Bronchial epithelial cell (primary cell): ENCODE results near the gene ADGRL2. TPM values are rescaled to one million over a fixed set of nuclear protein-coding genes. Genes with fewer than 3 reads are reported as not detected.
A peak's percentile ranks its signal among the peaks of the same experiment; 100 is the strongest.

Source experiments
- DNase-seq: peaks from one replicate; pipeline ENCODE4 v3.0.0-alpha.2; 2010; ENCODE audit warnings: low read depth
- FAIRE-seq: peaks from 2 replicates; lab custom pipeline; 2011; peaks lifted over from hg19 to GRCh38; lab: Jason Lieb, UNC
- H3K27me3 ChIP-seq: 2 replicates; pipeline ENCODE4 v1.5.1; 2011; ENCODE audit warnings: low read length; ENCODE audit not compliant: control insufficient read depth, insufficient read depth
- H3K36me3 ChIP-seq: 2 replicates; pipeline ENCODE4 v1.5.1; 2011; ENCODE audit warnings: low read length; ENCODE audit not compliant: control insufficient read depth, insufficient read depth
- H3K4me3 ChIP-seq: 2 replicates; pipeline ENCODE4 v1.5.1; 2011; ENCODE audit warnings: mild to moderate bottlenecking, low read depth, low read length, control low read depth
- total RNA-seq: library from RNA; depleted of rRNA; stranded (reverse); fragments of >200 nt; gene quantifications from 2 replicates; pipeline ENCODE4 v1.2.1, GENCODE V29; 2014
- TF ChIP-seq, protein P1 (sequence below): IDR thresholded peaks from 2 replicates; pipeline ENCODE4 v1.5.1; 2011; ENCODE audit warnings: mild to moderate bottlenecking, moderate library complexity, low read length, control low read depth, inconsistent platforms; ENCODE audit not compliant: insufficient read depth, severe bottlenecking

The ADGRL2 gene
- total RNA-seq, 1 donor from 2014 or later, result 35.3 TPM

DNA sequence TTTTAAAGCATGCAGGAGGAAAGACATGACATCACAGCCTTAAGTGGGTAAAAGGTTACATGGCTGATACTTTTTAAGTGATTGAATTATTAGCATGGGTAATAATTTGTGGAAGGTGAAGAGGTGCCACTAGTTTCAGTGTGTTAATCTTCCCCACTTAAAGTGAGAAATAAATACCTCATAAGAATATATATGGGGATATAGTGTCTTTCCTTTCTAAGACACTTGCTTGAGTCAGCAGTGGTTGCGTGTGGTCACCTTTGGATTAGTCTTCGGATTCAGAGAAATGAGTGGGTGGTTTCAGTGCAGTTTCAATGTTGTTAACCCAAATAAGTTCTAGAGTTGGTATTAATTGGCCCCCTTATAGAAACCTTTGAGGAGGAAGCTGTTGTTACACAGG, 94.1 kb downstream of the ADGRL2 start:
- no peak for FAIRE-seq
- TF ChIP-seq, protein P1, sequence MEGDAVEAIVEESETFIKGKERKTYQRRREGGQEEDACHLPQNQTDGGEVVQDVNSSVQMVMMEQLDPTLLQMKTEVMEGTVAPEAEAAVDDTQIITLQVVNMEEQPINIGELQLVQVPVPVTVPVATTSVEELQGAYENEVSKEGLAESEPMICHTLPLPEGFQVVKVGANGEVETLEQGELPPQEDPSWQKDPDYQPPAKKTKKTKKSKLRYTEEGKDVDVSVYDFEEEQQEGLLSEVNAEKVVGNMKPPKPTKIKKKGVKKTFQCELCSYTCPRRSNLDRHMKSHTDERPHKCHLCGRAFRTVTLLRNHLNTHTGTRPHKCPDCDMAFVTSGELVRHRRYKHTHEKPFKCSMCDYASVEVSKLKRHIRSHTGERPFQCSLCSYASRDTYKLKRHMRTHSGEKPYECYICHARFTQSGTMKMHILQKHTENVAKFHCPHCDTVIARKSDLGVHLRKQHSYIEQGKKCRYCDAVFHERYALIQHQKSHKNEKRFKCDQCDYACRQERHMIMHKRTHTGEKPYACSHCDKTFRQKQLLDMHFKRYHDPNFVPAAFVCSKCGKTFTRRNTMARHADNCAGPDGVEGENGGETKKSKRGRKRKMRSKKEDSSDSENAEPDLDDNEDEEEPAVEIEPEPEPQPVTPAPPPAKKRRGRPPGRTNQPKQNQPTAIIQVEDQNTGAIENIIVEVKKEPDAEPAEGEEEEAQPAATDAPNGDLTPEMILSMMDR, result no peak
- DNase-seq, result no peak
- Histone ChIP-seq H3K4me3 (no peak overlapping the region), H3K36me3 (no peaks in the 10 kb centered on the region), H3K27me3 (no peaks in the 10 kb centered on the region)

DNA sequence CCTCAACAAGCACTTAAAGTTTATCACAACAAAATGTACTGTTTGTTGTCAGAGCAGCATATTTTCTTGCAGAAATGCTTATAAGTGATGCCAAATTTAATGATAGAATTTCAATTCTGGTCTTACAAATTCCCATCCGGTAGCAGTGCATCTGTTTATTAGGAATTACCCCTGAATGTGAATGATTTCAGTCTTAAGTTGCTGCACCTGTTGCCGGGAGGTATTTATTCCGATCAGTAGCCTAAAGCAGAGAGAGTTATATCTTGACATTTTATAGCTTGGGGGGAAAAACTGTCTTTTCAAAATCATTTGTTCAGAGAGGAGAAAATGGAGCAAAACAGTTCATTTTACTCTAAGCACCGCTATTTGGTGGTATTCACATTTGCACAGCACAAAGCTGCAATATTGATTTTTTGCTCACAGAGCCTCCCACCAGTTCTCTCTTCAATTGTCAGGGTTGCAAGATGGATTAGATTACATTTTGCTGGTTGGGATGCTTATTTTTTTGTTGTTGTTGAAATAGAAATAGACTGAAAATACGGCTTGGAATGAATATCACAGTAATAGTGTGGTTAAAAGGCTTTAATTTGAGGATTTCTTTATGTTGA, 98.6 kb downstream of the ADGRL2 start:
- H3K4me3 ChIP-seq, result no peak overlapping the region
- TF ChIP-seq, protein P1, result no peak
- no peaks in the 10 kb centered on the region for H3K27me3 ChIP-seq
- FAIRE-seq, result no peak
- DNase-seq, result no peak
- no peaks in the 10 kb centered on the region for H3K36me3 ChIP-seq

DNA sequence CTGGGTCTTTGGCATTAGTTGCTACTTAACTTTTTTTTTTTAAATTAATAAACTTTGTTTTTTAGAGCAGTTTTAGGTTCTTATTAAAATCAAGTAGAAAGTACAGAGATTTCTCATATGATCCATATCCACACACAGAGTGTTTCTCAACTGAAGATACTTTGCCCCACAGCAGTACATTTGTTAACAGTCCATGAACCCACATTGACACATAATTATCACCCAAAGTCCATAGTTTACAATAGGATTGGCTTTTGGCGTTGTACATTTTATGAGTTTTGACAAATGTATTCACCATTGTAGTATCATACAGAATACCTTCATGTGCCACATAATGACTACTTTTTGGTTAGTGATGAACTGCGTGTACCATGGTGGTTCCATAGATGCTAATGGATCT, 106.8 kb downstream of the ADGRL2 start:
- Histone ChIP-seq H3K36me3 (no peaks in the 10 kb centered on the region), H3K27me3 (no peaks in the 10 kb centered on the region), H3K4me3 (no peak overlapping the region)
- FAIRE-seq (no peak), DNase-seq (no peak)
- TF ChIP-seq, protein P1, result no peak

DNA sequence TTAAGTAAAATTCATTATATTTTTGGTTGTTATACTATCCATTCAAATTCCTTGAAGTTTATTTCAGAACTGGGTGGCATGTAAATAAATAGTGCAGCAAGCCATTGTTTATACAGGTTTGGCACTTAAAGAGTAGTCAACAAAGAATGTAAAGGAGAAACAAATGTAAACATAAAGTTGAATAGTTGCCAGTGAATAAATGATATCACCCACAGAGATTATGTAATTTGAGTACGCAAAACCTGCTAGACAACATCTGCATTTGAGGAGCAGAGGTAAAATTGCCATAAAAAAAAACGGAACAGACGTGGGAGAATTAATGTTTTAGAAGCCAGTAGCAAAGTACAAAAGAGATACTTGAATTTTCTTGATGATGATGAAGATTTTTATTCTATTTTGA, 111.6 kb downstream of the ADGRL2 start:
- TF ChIP-seq, protein P1, result no peak
- FAIRE-seq, result no peak
- Histone ChIP-seq H3K27me3 (no peaks in the 10 kb centered on the region), H3K4me3 (no peak overlapping the region), H3K36me3 (no peaks in the 10 kb centered on the region)
- peak; percentile 92 for DNase-seq

DNA sequence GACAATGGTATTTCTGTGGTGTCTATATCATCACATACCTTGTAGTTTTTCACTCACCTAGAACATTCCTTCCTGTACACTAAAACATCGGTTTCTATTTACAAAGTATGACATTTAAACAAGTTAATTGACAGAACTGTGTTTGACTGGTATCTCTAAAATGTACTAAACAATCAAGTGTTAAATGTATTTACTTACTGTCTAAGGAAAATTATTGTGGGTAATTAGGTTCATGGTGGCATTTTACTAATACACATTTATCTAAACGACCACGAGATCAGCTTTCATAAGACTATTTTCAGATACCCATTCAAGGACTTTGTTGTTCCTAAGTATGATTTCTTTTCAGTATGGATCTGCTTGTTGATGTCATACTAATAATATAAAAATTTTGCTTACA, 115.2 kb downstream of the ADGRL2 start:
- TF ChIP-seq, protein P1, result no peak
- no peak for FAIRE-seq
- H3K36me3 ChIP-seq, result no peaks in the 10 kb centered on the region
- no peak for DNase-seq
- no peaks in the 10 kb centered on the region for H3K27me3 ChIP-seq
- no peak overlapping the region for H3K4me3 ChIP-seq

DNA sequence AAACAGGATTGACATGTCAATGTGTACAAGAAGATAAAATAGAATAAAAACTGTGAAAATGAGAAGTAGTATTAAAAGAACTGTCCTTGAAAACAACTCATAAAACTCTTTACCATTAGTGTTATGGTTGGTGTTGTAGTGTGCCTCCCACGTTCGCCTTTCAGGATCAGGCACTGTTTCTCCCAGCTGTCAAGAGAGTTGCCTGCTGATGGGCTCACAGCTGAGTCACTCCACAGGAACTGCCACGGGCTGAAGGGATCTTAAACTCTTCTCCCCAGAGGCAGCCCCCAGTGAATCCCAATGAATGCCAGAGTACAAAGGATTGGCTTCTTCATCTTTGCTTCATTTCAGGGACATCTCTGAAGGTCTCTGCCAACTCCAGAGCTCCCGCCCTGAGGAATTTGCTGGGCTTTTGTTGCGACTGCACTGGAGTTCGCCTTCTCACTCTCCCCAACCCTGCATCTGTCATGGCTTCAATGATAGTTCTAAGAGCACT, 119.6 kb downstream of the ADGRL2 start:
- TF ChIP-seq, protein P1, result no peak
- FAIRE-seq, result no peak
- H3K4me3 ChIP-seq, result no peak overlapping the region
- DNase-seq, result peak; percentile 13
- no peaks in the 10 kb centered on the region for H3K36me3 ChIP-seq
- H3K27me3 ChIP-seq, result no peaks in the 10 kb centered on the region
